ENCODE results near the gene EDN2. TPM values are rescaled to one million over a fixed set of nuclear protein-coding genes. Genes with fewer than 3 reads are reported as not detected.

EDN2 gene
- total and polyA plus RNA-seq, 2 donors (not counting 1 experiment from before 2014, with no cell fraction given), result not detected

DNA sequence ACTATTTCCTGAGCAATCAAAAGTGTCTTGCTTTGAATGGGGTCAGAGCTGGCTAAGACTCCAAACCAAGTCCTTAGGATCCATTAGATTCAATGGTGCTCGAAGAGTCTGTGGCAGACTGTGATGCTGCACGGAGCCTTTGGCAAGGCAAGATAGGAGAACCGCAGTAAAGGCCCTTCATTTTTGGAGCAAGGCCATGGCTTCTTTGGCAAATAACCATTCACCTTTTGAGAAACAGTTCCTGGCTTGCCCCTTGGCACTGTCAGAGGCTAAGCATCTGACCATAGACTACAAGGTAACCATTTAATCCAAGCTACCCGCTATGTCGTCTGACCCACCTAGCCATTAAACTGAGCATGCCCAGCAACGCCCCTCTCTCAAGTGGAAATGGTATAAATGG, 45.2 kb downstream of the EDN2 start:
- no peak for TF ChIP-seq EZH2 (IDR thresholded peaks at IDR 0.05; ENCODE audit: borderline replicate concordance, insufficient read depth, low read depth, low read length, poor library complexity, severe bottlenecking)
- ChIA-PET CTCF (no interaction called here), POLR2A (no interaction called here)
- H3K27ac ChIP-seq (ENCODE audit: low read length in 2 of 2), result no peak overlapping the region
- Mint-ChIP-seq H3K4me3 (no peak overlapping the region), H3K27me3 (peaks cover 35% of the 10 kb centered on the region), H3K9me3 (ENCODE audit: insufficient read depth) (no peaks in the 10 kb centered on the region), H3K4me1 (no peaks in the 10 kb centered on the region), H3K27ac (no peak overlapping the region)
- no peaks in the 10 kb centered on the region for H3K4me1 ChIP-seq (ENCODE audit: control insufficient read depth in 2 of 2, insufficient read depth in 2 of 2, low read length in 2 of 2)
- no peak overlapping the region for H3K4me2 ChIP-seq (replicated peaks; ENCODE audit: low read depth, low read length, poor library complexity, severe bottlenecking)
- H2AFZ ChIP-seq (ENCODE audit: insufficient read depth, low read depth, low read length, poor library complexity, severe bottlenecking), result no peak overlapping the region
- no peaks in the 10 kb centered on the region for H3K79me2 ChIP-seq (ENCODE audit: control insufficient read depth, insufficient read depth, low read length)
- 83% methylated on average over 4 of the region's 6 CpGs for WGBS (ENCODE audit: insufficient coverage)
- H3K4me3 ChIP-seq (ENCODE audit: control extremely low read depth in 1 of 5, extremely low read depth in 1 of 5, insufficient read depth in 1 of 5, low read depth in 2 of 5, low read length in 4 of 5), result no peak overlapping the region
- intact Hi-C loops (cut with micrococcal nuclease), result no loop called here
- H3K9ac ChIP-seq (ENCODE audit: low read length), result no peak overlapping the region
- DNase-seq (no peak), ATAC-seq (ENCODE audit: low read depth) (no peak)
- H4K20me1 ChIP-seq (ENCODE audit: control insufficient read depth, insufficient read depth, low read length, poor library complexity, severe bottlenecking), result no peaks in the 10 kb centered on the region
- H3K9me3 ChIP-seq (ENCODE audit: control extremely low read depth in 1 of 3, control insufficient read depth in 2 of 3, insufficient read depth in 1 of 3, low read length in 2 of 3), result peaks cover 0 to 12% (median 4%) of the 10 kb centered on the region in 3 donors
- H3K36me3 ChIP-seq (replicated peaks in 1 of 2; ENCODE audit: control extremely low read depth in 1 of 2, control insufficient read depth in 1 of 2, extremely low read depth in 1 of 2, insufficient read depth in 2 of 2, low read length in 1 of 2), result no peaks in the 10 kb centered on the region
- peaks cover 0 to 6% (median 2%) of the 10 kb centered on the region in 4 experiments for H3K27me3 ChIP-seq (replicated peaks in 1 of 4; ENCODE audit: control extremely low read depth in 1 of 4, control insufficient read depth in 3 of 4, insufficient read depth in 4 of 4, low read length in 3 of 4)

DNA sequence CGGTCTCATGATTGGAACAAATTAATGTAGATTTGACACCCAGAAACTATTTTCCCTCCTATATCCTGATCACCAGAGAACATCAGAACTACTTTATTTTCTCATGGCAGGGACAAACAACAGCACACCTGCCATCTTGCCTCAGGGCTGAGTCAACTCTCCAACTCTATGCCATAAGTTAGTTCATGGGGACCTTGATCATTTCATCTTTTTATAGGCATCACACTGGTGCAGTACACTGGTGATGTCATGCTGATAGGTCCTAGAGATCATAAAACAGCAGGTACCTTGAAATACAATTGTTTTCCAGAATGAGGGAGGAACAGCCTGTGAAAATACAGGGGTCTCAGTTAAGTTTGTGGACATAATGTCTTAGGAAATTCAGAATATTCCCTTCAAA, 45.8 kb downstream of the EDN2 start:
- Histone ChIP-seq H3K27me3 (replicated peaks in 1 of 4; ENCODE audit: control extremely low read depth in 1 of 4, control insufficient read depth in 3 of 4, insufficient read depth in 4 of 4, low read length in 3 of 4) (peaks cover 0 to 6% (median 2%) of the 10 kb centered on the region in 4 experiments), H3K27ac (ENCODE audit: low read length in 2 of 2) (no peak overlapping the region), H3K9me3 (ENCODE audit: control extremely low read depth in 1 of 3, control insufficient read depth in 2 of 3, insufficient read depth in 1 of 3, low read length in 2 of 3) (peaks cover 0 to 10% (median 0%) of the 10 kb centered on the region in 3 donors), H2AFZ (ENCODE audit: insufficient read depth, low read depth, low read length, poor library complexity, severe bottlenecking) (no peak overlapping the region), H3K9ac (ENCODE audit: low read length) (no peak overlapping the region), H3K4me2 (replicated peaks; ENCODE audit: low read depth, low read length, poor library complexity, severe bottlenecking) (no peak overlapping the region), H4K20me1 (ENCODE audit: control insufficient read depth, insufficient read depth, low read length, poor library complexity, severe bottlenecking) (no peaks in the 10 kb centered on the region), H3K79me2 (ENCODE audit: control insufficient read depth, insufficient read depth, low read length) (no peaks in the 10 kb centered on the region), H3K4me1 (ENCODE audit: control insufficient read depth in 2 of 2, insufficient read depth in 2 of 2, low read length in 2 of 2) (no peaks in the 10 kb centered on the region), H3K36me3 (replicated peaks in 1 of 2; ENCODE audit: control extremely low read depth in 1 of 2, control insufficient read depth in 1 of 2, extremely low read depth in 1 of 2, insufficient read depth in 2 of 2, low read length in 1 of 2) (no peaks in the 10 kb centered on the region), H3K4me3 (ENCODE audit: control extremely low read depth in 1 of 5, extremely low read depth in 1 of 5, insufficient read depth in 1 of 5, low read depth in 2 of 5, low read length in 4 of 5) (no peak overlapping the region)
- no CpG with 5 or more reads among the region's 1 CpG for WGBS (ENCODE audit: insufficient coverage)
- Mint-ChIP-seq H3K4me1 (no peaks in the 10 kb centered on the region), H3K9me3 (ENCODE audit: insufficient read depth) (no peaks in the 10 kb centered on the region), H3K27me3 (peaks cover 38% of the 10 kb centered on the region), H3K4me3 (no peak overlapping the region), H3K27ac (no peak overlapping the region)
- TF ChIP-seq EZH2 (IDR thresholded peaks at IDR 0.05; ENCODE audit: borderline replicate concordance, insufficient read depth, low read depth, low read length, poor library complexity, severe bottlenecking), result no peak
- TF ChIP-seq, protein P1, sequence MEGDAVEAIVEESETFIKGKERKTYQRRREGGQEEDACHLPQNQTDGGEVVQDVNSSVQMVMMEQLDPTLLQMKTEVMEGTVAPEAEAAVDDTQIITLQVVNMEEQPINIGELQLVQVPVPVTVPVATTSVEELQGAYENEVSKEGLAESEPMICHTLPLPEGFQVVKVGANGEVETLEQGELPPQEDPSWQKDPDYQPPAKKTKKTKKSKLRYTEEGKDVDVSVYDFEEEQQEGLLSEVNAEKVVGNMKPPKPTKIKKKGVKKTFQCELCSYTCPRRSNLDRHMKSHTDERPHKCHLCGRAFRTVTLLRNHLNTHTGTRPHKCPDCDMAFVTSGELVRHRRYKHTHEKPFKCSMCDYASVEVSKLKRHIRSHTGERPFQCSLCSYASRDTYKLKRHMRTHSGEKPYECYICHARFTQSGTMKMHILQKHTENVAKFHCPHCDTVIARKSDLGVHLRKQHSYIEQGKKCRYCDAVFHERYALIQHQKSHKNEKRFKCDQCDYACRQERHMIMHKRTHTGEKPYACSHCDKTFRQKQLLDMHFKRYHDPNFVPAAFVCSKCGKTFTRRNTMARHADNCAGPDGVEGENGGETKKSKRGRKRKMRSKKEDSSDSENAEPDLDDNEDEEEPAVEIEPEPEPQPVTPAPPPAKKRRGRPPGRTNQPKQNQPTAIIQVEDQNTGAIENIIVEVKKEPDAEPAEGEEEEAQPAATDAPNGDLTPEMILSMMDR (IDR thresholded peaks at IDR 0.05), result no peak
- CTCF ChIA-PET, result no interaction called here
- DNase-seq (no peak), ATAC-seq (ENCODE audit: low read depth) (no peak)
- intact Hi-C loops (cut with micrococcal nuclease), result no loop called here
- POLR2A ChIA-PET, result no interaction called here

All from B cell (primary cell).